Ishikawa (cell line): ENCODE measurements around the gene MEOX2.

Experiments used
- CEBPB ChIP-seq: IDR thresholded peaks from 2 replicates; pipeline ENCODE4 v1.6.1; 2012
- CREB1 ChIP-seq: IDR thresholded peaks from 2 replicates; pipeline ENCODE4 v1.6.1; 2012; ENCODE audit warnings: low read depth
- EGR1 ChIP-seq: IDR thresholded peaks from 2 replicates; pipeline ENCODE4 v1.6.1; 2012
- EP300 ChIP-seq: IDR thresholded peaks from 2 replicates; pipeline ENCODE4 v1.6.1; 2012; ENCODE audit warnings: borderline replicate concordance
- FOXM1 ChIP-seq: IDR thresholded peaks from 2 replicates; pipeline ENCODE4 v1.6.1; 2012; ENCODE audit warnings: low read depth, borderline replicate concordance
- MAX ChIP-seq: IDR thresholded peaks from 2 replicates; pipeline ENCODE4 v1.6.1; 2012
- NFIC ChIP-seq: IDR thresholded peaks from 2 replicates; pipeline ENCODE4 v1.6.1; 2012
- RAD21 ChIP-seq: IDR thresholded peaks from 2 replicates; pipeline ENCODE4 v1.6.1; 2012; ENCODE audit warnings: low read depth
- REST ChIP-seq: IDR thresholded peaks from 2 replicates; pipeline ENCODE4 v1.6.1; 2012; ENCODE audit warnings: low read depth, mild to moderate bottlenecking
- TAF1 ChIP-seq: IDR thresholded peaks from 2 replicates; pipeline ENCODE4 v1.6.1; 2012; ENCODE audit warnings: low read depth, mild to moderate bottlenecking
- TCF12 ChIP-seq: IDR thresholded peaks from 2 replicates; pipeline ENCODE4 v1.6.1; 2012; ENCODE audit warnings: low read depth
- TEAD4 ChIP-seq: IDR thresholded peaks from 2 replicates; pipeline ENCODE4 v1.6.1; 2012
- USF1 ChIP-seq: IDR thresholded peaks from 2 replicates; pipeline ENCODE4 v1.6.1; 2012
- YY1 ChIP-seq: IDR thresholded peaks from 2 replicates; pipeline ENCODE4 v1.6.1; 2012; ENCODE audit warnings: low read depth
- ZBTB7A ChIP-seq: IDR thresholded peaks from 2 replicates; pipeline ENCODE4 v1.6.1; 2012; ENCODE audit warnings: low read depth

MEOX2 gene

GRCh38 chr7:15580604-15581351 is 105.7 kb downstream of the MEOX2 start:
- TF ChIP-seq EGR1 (no peak), RAD21 (no peak), MAX (no peak)

GRCh38 chr7:15577600-15577999 is 108.9 kb downstream of the MEOX2 start:
- TF ChIP-seq MAX, result no peak
- TF ChIP-seq ZBTB7A, result no peak
- no peak for TF ChIP-seq EGR1
- no peak for TF ChIP-seq FOXM1
- no peak for TF ChIP-seq RAD21
- no peak for TF ChIP-seq EP300
- no peak for TF ChIP-seq YY1
- no peak for TF ChIP-seq REST

- TF ChIP-seq ZBTB7A (no peak), USF1 (no peak), NFIC (no peak), EP300 (no peak), TAF1 (no peak), REST (no peak), FOXM1 (no peak), EGR1 (no peak), CEBPB (no peak), MAX (no peak), TCF12 (no peak)
These were observed 115.1 kb downstream of the MEOX2 start for GRCh38 chr7:15571301-15571878.

GRCh38 chr7:15567652-15568051 is 118.8 kb downstream of the MEOX2 start:
- TF ChIP-seq NFIC (no peak), ZBTB7A (no peak), REST (no peak), EGR1 (no peak), TCF12 (no peak), RAD21 (no peak), FOXM1 (no peak), TEAD4 (0 out of 2 replicates have a peak, but pooled peaks have one; percentile 13)

- TF ChIP-seq CREB1 (no peak), YY1 (no peak), CEBPB (no peak)
These were observed 119.4 kb downstream of the MEOX2 start for GRCh38 chr7:15567036-15567435.
